Fibroblast of peridontal ligament (primary cell): ENCODE data around the gene CLBA1.

Experiments
- DNase-seq: peaks from one replicate; pipeline ENCODE4 v3.0.0-alpha.2; 2010; ENCODE audit errors: extremely low read depth

Gene CLBA1

GRCh38 chr14:104979758-104980610 lies 5.6 kb upstream of the CLBA1 start:
- no peak for DNase-seq

GRCh38 chr14:104980611-104981531 lies 4.7 kb upstream of the CLBA1 start:
- DNase-seq = no peak

- no peak for DNase-seq
These were observed 3.7 kb upstream of the CLBA1 start for GRCh38 chr14:104981699-104982541.

- DNase-seq = no peak
These were observed 2.9 kb upstream of the CLBA1 start for GRCh38 chr14:104982548-104983230.

- DNase-seq = no peak
These were observed 2.3 kb upstream of the CLBA1 start for GRCh38 chr14:104983231-104983721.

GRCh38 chr14:104984056-104984894 lies 1.3 kb upstream of the CLBA1 start:
- no peak for DNase-seq

GRCh38 chr14:104986487-104987164 lies 1.0 kb downstream of the CLBA1 start:
- DNase-seq = no peak

GRCh38 chr14:104989236-104989950 lies 3.8 kb downstream of the CLBA1 start:
- DNase-seq = no peak

- no peak for DNase-seq
These were observed 4.3 kb downstream of the CLBA1 start for GRCh38 chr14:104989951-104990303.

GRCh38 chr14:104991896-104992230 lies 6.3 kb downstream of the CLBA1 start:
- DNase-seq = no peak

- DNase-seq = no peak
These were observed 6.9 kb downstream of the CLBA1 start for GRCh38 chr14:104992501-104992900.

- DNase-seq = no peak
These were observed 7.7 kb downstream of the CLBA1 start for GRCh38 chr14:104993306-104993705.

- DNase-seq = no peak
These were observed 8.4 kb downstream of the CLBA1 start for GRCh38 chr14:104993808-104994591.

GRCh38 chr14:104994978-104995377 lies 9.4 kb downstream of the CLBA1 start:
- DNase-seq = no peak

GRCh38 chr14:104996032-104996431 lies 10.4 kb downstream of the CLBA1 start:
- no peak for DNase-seq

- no peak for DNase-seq
These were observed 10.9 kb downstream of the CLBA1 start for GRCh38 chr14:104996483-104996882.

- no peak for DNase-seq
These were observed 13.2 kb downstream of the CLBA1 start for GRCh38 chr14:104998801-104999200.

- DNase-seq = no peak
These were observed 13.8 kb downstream of the CLBA1 start for GRCh38 chr14:104999361-104999760.
